GM12878 (cell line): Measurements from ENCODE around the gene PTX4. TPM values are rescaled to one million over a fixed set of nuclear protein-coding genes. Genes with fewer than 3 reads are reported as not detected.
"Not testable (repeated sequence)": the region's sequence is repeated elsewhere in the genome, so short reads cannot be mapped to it uniquely, and the experiment has no call there.

Experiments
- ATAC-seq: fragments of 200-7000 bp; cut with Tn5 transposase; 3 replicates; pipeline ENCODE4 v1.9.1; 2020; ENCODE audit warnings: mild to moderate bottlenecking, moderate library complexity
- BruUV-seq: library from RNA; stranded (reverse); fragments of 400-500 nt; replicated peaks from 2 replicates; lab custom pipeline; 2021; lab: Mats Ljungman, UMichigan
- CTCF ChIA-PET: fragments of 300-600 bp; sonication (Branson Sonifier 250); formaldehyde crosslinking; extraction: SDS; loops from one replicate; lab custom pipeline; 2021; ENCODE audit warnings: inconsistent platforms; lab: Yijun Ruan, JAX
- POLR2A ChIA-PET: fragments of 350-600 bp; formaldehyde crosslinking; extraction: SDS; loops from one replicate; lab custom pipeline; 2021; ENCODE audit warnings: inconsistent platforms; lab: Charles Lee
- RAD21 ChIA-PET: fragments of 300-600 bp; sonication (Branson Sonifier 250); formaldehyde crosslinking; loops from one replicate; lab custom pipeline; 2023; ENCODE audit warnings: antibody characterized with exemption; ENCODE audit not compliant: unreplicated experiment; lab: Charles Lee
- SMC1A ChIA-PET: fragments of 300-600 bp; sonication (Branson Sonifier 250); formaldehyde crosslinking; loops from one replicate; lab custom pipeline; 2023; ENCODE audit not compliant: unreplicated experiment, uncharacterized antibody; lab: Charles Lee
- DNase-seq: peaks from one replicate; pipeline ENCODE4 v3.0.0-alpha.2; 2011; ENCODE audit warnings: low read depth, low spot score
- FAIRE-seq: peaks from 3 replicates; lab custom pipeline; 2011; peaks lifted over from hg19 to GRCh38; lab: Jason Lieb, UNC
- H2AFZ ChIP-seq: 2 replicates; pipeline ENCODE4 v1.6.0; 2011; ENCODE audit warnings: low read depth, low read length, control low read depth; ENCODE audit not compliant: control insufficient read depth
- H3K27ac ChIP-seq: 2 replicates; pipeline ENCODE4 v1.5.1; 2011; ENCODE audit warnings: control low read depth; ENCODE audit not compliant: control insufficient read depth, insufficient read depth
- H3K27me3 ChIP-seq, 2 experiments: replicated peaks in 1 of 2; 2 replicates each; pipeline versions ENCODE4 v1.6.0 to v1.6.1; 2011; ENCODE audit warnings: low read length in 1 of 2; ENCODE audit not compliant: control insufficient read depth in 2 of 2, insufficient read depth in 2 of 2
- H3K36me3 ChIP-seq, 2 experiments: 2 replicates each; pipeline ENCODE4 v1.5.1; 2011; ENCODE audit warnings: low read length in 1 of 2; ENCODE audit not compliant: control insufficient read depth in 2 of 2, insufficient read depth in 2 of 2
- H3K4me1 ChIP-seq: 2 replicates; pipeline ENCODE4 v1.6.1; 2011; ENCODE audit warnings: mild to moderate bottlenecking, low read length, moderate library complexity, mixed read lengths; ENCODE audit not compliant: control insufficient read depth, insufficient read depth
- H3K4me2 ChIP-seq: 2 replicates; pipeline ENCODE4 v1.6.0; 2011; ENCODE audit warnings: control low read depth; ENCODE audit not compliant: control insufficient read depth, insufficient read depth
- H3K4me3 ChIP-seq: fragments of 200-600 bp; sonication (generic); 2 replicates; pipeline ENCODE4 v1.5.1; 2016
- H3K79me2 ChIP-seq: 2 replicates; pipeline ENCODE4 v1.6.0; 2011; ENCODE audit warnings: low read length; ENCODE audit not compliant: control insufficient read depth, insufficient read depth
- H3K9ac ChIP-seq: 2 replicates; pipeline ENCODE4 v1.8.0; 2011; ENCODE audit warnings: low read length, control low read depth, mixed read lengths; ENCODE audit not compliant: control insufficient read depth, insufficient read depth
- H3K9me3 ChIP-seq: replicated peaks from 3 replicates; pipeline ENCODE4 v1.5.1; 2011; ENCODE audit warnings: mild to moderate bottlenecking, low read length; ENCODE audit not compliant: control insufficient read depth, insufficient read depth
- H4K20me1 ChIP-seq: 2 replicates; pipeline ENCODE4 v1.6.0; 2011; ENCODE audit not compliant: control insufficient read depth, insufficient read depth
- BCL11A ChIP-seq: IDR thresholded peaks from 2 replicates; pipeline ENCODE4 v1.6.1; 2011; ENCODE audit warnings: low read depth, low read length
- BHLHE40 ChIP-seq, 2 experiments: fragments of 450-650 bp in 1 of 2; IDR thresholded peaks; 2 replicates each; pipeline ENCODE4 v1.6.1; 2011 to 2017; ENCODE audit warnings: low read depth in 2 of 2, borderline replicate concordance in 1 of 2, improper control_type of control experiment in 1 of 2, low read length in 1 of 2, mild to moderate bottlenecking in 1 of 2
- CREB1 ChIP-seq: IDR thresholded peaks from 2 replicates; pipeline ENCODE4 v1.6.1; 2012; ENCODE audit warnings: low read depth, mild to moderate bottlenecking, inconsistent platforms
- EED ChIP-seq: sonication (generic); IDR thresholded peaks from 2 replicates; pipeline ENCODE4 v1.6.1; 2016; ENCODE audit warnings: antibody characterized with exemption, low read depth
- HDGF ChIP-seq: fragments of 450-650 bp; IDR thresholded peaks from 2 replicates; pipeline ENCODE4 v1.6.1; 2016; ENCODE audit warnings: antibody characterized with exemption
- IRF4 ChIP-seq: IDR thresholded peaks from 2 replicates; pipeline ENCODE4 v1.6.1; 2011; ENCODE audit warnings: low read depth, low read length
- MEF2B ChIP-seq: fragments of 450-650 bp; IDR thresholded peaks from 2 replicates; pipeline ENCODE4 v1.6.1; 2018; ENCODE audit warnings: mild to moderate bottlenecking, moderate library complexity; ENCODE audit not compliant: partially characterized antibody, poor library complexity, severe bottlenecking
- NRF1 ChIP-seq: conservative IDR thresholded peaks from 2 replicates; pipeline ENCODE4 v1.6.1; 2011; ENCODE audit warnings: mild to moderate bottlenecking, low read depth, low read length, improper control_type of control experiment
- PAX5 ChIP-seq: IDR thresholded peaks from 2 replicates; pipeline ENCODE4 v1.6.1; 2011; ENCODE audit warnings: low read depth, low read length, borderline replicate concordance
- PAX8 ChIP-seq: fragments of 450-650 bp; IDR thresholded peaks from 2 replicates; pipeline ENCODE4 v1.6.1; 2017; ENCODE audit warnings: mild to moderate bottlenecking, moderate library complexity
- RELA ChIP-seq: fragments of 450-650 bp; IDR thresholded peaks from 2 replicates; pipeline ENCODE4 v1.8.0; 2014; ENCODE audit warnings: borderline replicate concordance; ENCODE audit not compliant: partially characterized antibody
- SPI1 ChIP-seq: IDR thresholded peaks from 2 replicates; pipeline ENCODE4 v1.6.1; 2011; ENCODE audit warnings: low read depth, mild to moderate bottlenecking, low read length, moderate library complexity, borderline replicate concordance; ENCODE audit not compliant: insufficient read depth
- WRNIP1 ChIP-seq: IDR thresholded peaks from 2 replicates; pipeline ENCODE4 v1.6.1; 2011; ENCODE audit warnings: low read depth, low read length, improper control_type of control experiment, borderline replicate concordance
- WGBS: methylation state at CpG from one replicate; pipeline ENCODE4 v1.1.6; 2016; ENCODE audit warnings: low lambda C conversion rate; ENCODE audit not compliant: insufficient replicate concordance, insufficient coverage; ENCODE audit errors: missing lambda C conversion rate; 5-methylcytosine and 5-hydroxymethylcytosine counted together
- in situ Hi-C: fragments of 300-500 bp; cut with MboI; formaldehyde crosslinking; loops from 9 replicates; pipeline ENCODE4 v1.14.3; 2018; ENCODE audit warnings: mixed read lengths
- intact Hi-C: fragments of 100-400 bp; cut with micrococcal nuclease; formaldehyde crosslinking; loops from one replicate; pipeline ENCODE4 v1.14.2; 2022; ENCODE audit not compliant: unreplicated experiment
- polyA plus RNA-seq, 11 experiments: library from polyadenylated mRNA; depleted of rRNA in 4 of 11; unstranded in 6 of 11; stranded (reverse) in 5 of 11; fragments of >200 nt; fragmentation: Nextera tagmentation in 4 of 11; fragmentation: Illumina TruSeq in 1 of 11; extraction: Ambion mirVana in 4 of 11; extraction: Trizol in 1 of 11; gene quantifications; 1 replicate in 1 of 11; 2 replicates in 10 of 11; pipeline versions ENCODE4 v1.2.1 to v1.2.3, GENCODE V29; 2011 to 2016; ENCODE audit warnings: inconsistent platforms in 2 of 11, missing spikeins in 2 of 11, low read depth in 1 of 11
- total RNA-seq, 4 experiments: library from RNA; depleted of rRNA in 3 of 4; stranded (reverse); fragments of >200 nt in 3 of 4; fragmentation: Illumina TruSeq in 1 of 4; extraction: Trizol in 1 of 4; gene quantifications; 2 replicates each; pipeline versions ENCODE4 v1.2.1 to v1.2.3, GENCODE V29; 2013 to 2021
- TF ChIP-seq, protein P1 (sequence below): fragments of 450-650 bp; IDR thresholded peaks from 2 replicates; pipeline ENCODE4 v1.6.1; 2017; ENCODE audit warnings: borderline replicate concordance
- TF ChIP-seq, protein P2 (sequence below): fragments of 450-650 bp; formaldehyde crosslinking; IDR thresholded peaks from 2 replicates; pipeline ENCODE4 v1.5.0; 2022; ENCODE audit warnings: mild to moderate bottlenecking, missing genetic modification characterization
- TF ChIP-seq, protein P3 (sequence below): fragments of 450-650 bp; IDR thresholded peaks from 2 replicates; pipeline ENCODE4 v1.6.1; 2016; ENCODE audit warnings: mild to moderate bottlenecking

The PTX4 gene
- total and polyA plus RNA-seq, 10 of the 15 experiments (the other 5 are each of a cell fraction or from before 2014, with no cell fraction given) = not detected

DNA sequence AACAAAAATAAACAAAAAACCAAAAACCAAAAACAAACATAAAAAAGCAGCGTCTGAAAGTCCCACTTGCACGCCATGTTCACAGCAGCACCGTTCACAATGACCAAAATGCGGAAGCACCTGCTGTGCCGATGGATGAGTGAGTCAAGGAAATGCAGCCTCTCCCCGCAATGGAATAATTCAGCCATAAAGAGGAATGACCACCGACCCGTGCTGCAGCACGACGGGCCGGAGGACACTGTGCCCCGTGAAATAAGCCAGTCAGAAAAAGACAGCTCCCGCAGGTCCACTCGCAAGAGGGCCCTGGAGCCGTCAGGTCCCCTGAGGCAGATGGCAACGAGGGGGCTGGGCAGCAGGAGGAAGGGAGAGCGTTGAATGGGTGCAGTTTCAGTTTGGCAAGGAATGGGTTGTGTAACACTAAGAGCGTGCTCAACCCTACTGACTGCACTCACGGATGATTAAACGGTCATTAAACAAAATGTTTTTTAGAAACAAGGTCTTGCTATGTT is 19.0 kb downstream of the PTX4 start (continued):
- 0 out of 2 replicates have a peak, but pooled peaks have one; percentile 30 for TF ChIP-seq PAX5
- TF ChIP-seq BHLHE40 (IDR thresholded peaks at IDR 0.05; ENCODE audit: borderline replicate concordance in 1 of 2, low read depth in 2 of 2, low read length in 1 of 2) = peak; percentile 23 to 53; a peak in 1 of 4 replicates
- no peak for TF ChIP-seq RELA
- TF ChIP-seq CREB1 = no peak
- TF ChIP-seq EED = peak; percentile 37; the same call in 1 of the 2 replicates
- TF ChIP-seq HDGF = no peak
- TF ChIP-seq PAX8 = no peak
- peak; percentile 78 for TF ChIP-seq MEF2B
- TF ChIP-seq, protein P1, sequence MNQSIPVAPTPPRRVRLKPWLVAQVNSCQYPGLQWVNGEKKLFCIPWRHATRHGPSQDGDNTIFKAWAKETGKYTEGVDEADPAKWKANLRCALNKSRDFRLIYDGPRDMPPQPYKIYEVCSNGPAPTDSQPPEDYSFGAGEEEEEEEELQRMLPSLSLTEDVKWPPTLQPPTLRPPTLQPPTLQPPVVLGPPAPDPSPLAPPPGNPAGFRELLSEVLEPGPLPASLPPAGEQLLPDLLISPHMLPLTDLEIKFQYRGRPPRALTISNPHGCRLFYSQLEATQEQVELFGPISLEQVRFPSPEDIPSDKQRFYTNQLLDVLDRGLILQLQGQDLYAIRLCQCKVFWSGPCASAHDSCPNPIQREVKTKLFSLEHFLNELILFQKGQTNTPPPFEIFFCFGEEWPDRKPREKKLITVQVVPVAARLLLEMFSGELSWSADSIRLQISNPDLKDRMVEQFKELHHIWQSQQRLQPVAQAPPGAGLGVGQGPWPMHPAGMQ = no peak
- no peak for TF ChIP-seq NRF1
- TF ChIP-seq SPI1 = no peak
- TF ChIP-seq BCL11A = no peak
- TF ChIP-seq IRF4 = no peak
- TF ChIP-seq, protein P2, sequence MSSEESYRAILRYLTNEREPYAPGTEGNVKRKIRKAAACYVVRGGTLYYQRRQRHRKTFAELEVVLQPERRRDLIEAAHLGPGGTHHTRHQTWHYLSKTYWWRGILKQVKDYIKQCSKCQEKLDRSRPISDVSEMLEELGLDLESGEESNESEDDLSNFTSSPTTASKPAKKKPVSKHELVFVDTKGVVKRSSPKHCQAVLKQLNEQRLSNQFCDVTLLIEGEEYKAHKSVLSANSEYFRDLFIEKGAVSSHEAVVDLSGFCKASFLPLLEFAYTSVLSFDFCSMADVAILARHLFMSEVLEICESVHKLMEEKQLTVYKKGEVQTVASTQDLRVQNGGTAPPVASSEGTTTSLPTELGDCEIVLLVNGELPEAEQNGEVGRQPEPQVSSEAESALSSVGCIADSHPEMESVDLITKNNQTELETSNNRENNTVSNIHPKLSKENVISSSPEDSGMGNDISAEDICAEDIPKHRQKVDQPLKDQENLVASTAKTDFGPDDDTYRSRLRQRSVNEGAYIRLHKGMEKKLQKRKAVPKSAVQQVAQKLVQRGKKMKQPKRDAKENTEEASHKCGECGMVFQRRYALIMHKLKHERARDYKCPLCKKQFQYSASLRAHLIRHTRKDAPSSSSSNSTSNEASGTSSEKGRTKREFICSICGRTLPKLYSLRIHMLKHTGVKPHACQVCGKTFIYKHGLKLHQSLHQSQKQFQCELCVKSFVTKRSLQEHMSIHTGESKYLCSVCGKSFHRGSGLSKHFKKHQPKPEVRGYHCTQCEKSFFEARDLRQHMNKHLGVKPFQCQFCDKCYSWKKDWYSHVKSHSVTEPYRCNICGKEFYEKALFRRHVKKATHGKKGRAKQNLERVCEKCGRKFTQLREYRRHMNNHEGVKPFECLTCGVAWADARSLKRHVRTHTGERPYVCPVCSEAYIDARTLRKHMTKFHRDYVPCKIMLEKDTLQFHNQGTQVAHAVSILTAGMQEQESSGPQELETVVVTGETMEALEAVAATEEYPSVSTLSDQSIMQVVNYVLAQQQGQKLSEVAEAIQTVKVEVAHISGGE (CRISPR knock-in tag) = no peak
- TF ChIP-seq, protein P3, sequence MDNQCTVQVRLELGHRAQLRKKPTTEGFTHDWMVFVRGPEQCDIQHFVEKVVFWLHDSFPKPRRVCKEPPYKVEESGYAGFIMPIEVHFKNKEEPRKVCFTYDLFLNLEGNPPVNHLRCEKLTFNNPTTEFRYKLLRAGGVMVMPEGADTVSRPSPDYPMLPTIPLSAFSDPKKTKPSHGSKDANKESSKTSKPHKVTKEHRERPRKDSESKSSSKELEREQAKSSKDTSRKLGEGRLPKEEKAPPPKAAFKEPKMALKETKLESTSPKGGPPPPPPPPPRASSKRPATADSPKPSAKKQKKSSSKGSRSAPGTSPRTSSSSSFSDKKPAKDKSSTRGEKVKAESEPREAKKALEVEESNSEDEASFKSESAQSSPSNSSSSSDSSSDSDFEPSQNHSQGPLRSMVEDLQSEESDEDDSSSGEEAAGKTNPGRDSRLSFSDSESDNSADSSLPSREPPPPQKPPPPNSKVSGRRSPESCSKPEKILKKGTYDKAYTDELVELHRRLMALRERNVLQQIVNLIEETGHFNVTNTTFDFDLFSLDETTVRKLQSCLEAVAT = peak; percentile 47; the same call in 1 of the 2 replicates
- TF ChIP-seq WRNIP1 = no peak

DNA sequence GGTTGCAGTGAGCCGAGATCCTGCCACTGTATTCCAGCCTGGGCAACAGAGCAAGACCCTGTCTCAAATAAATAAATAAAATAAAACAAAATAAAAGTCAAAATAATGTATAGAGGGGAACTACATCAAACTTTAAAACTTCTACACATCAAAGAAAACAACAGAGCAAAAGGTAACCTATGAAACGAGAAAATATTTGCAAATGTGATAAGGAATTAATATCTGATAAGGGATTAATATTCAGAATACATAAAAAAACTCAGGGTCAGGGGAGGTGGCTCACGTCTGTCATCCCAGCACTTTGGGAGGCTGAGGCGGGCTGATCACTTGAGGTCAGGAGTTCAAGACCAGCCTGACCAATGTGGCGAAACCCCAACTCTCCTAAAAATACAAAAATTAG is 19.6 kb downstream of the PTX4 start:
- Histone ChIP-seq H3K9ac (peak overlapping the region; percentile 75), H3K27ac (peak overlapping the region; percentile 92), H3K4me3 (peak overlapping the region; percentile 41; the same call in 1 of the 2 replicates), H3K4me2 (peak overlapping the region; percentile 87), H3K4me1 (peaks cover 19% of the 10 kb centered on the region), H3K79me2 (peaks cover 49% of the 10 kb centered on the region)
- H2AFZ ChIP-seq, H3K36me3 ChIP-seq, RAD21 ChIA-PET, H3K9me3 ChIP-seq, DNase-seq, intact Hi-C loops, FAIRE-seq, H4K20me1 ChIP-seq, ATAC-seq, CTCF ChIA-PET, in situ Hi-C loops, SMC1A ChIA-PET, H3K27me3 ChIP-seq: not testable (repeated sequence)
- POLR2A ChIA-PET = interaction anchor here (1.1 kb wide), 1 partner anchor 48 kb away, joined by 3 read pairs; the partner anchor contains the start of gene UQCC4
- WGBS = 73% methylated on average over 5 of the region's 5 CpGs
- TSS peak; percentile 38 for BruUV-seq
